ENCODE measurements around the gene LEAP2.

GRCh38 chr5:132873930-132874271 lies 433 bp downstream of the LEAP2 start:
- TF ChIP-seq CTCF (tag by site-specific recombination; IDR thresholded peaks at IDR 0.05) (no peak), ZNF133 (tag by site-specific recombination; IDR thresholded peaks at IDR 0.05) (no peak)
